HepG2 (cell line): Measurements from ENCODE around the gene NOXA1. TPM values are rescaled to one million over a fixed set of nuclear protein-coding genes. Genes with fewer than 3 reads are reported as not detected.

Source experiments
- CTCF ChIP-seq: sonication (generic); formaldehyde crosslinking; IDR thresholded peaks from 2 replicates; pipeline ENCODE4 v1.5.0; 2020; ENCODE audit warnings: mild to moderate bottlenecking, missing genetic modification reagents, moderate library complexity
- FOXC1 ChIP-seq: sonication (generic); formaldehyde crosslinking; IDR thresholded peaks from 2 replicates; pipeline ENCODE4 v1.8.0; 2022; ENCODE audit warnings: mild to moderate bottlenecking, missing genetic modification reagents, borderline replicate concordance
- HNRNPLL ChIP-seq: fragments of 200-400 bp; formaldehyde crosslinking; IDR thresholded peaks from 2 replicates; pipeline ENCODE4 v1.6.1; 2017; ENCODE audit warnings: mild to moderate bottlenecking, low read depth, low read length; ENCODE audit not compliant: poor library complexity, severe bottlenecking
- HOXA5 ChIP-seq: sonication (generic); formaldehyde crosslinking; IDR thresholded peaks from 2 replicates; pipeline ENCODE4 v1.4.0; 2020; ENCODE audit warnings: missing genetic modification reagents
- MAFK ChIP-seq, 2 experiments: IDR thresholded peaks in 1 of 2; conservative IDR thresholded peaks in 1 of 2; 2 replicates each; pipeline ENCODE4 v1.6.1; 2011; ENCODE audit warnings: improper control_type of control experiment in 2 of 2, low read length in 2 of 2
- MAX ChIP-seq: IDR thresholded peaks from 2 replicates; pipeline ENCODE4 v1.6.1; 2012; ENCODE audit warnings: inconsistent platforms
- MYPOP ChIP-seq: sonication (generic); formaldehyde crosslinking; IDR thresholded peaks from 2 replicates; pipeline ENCODE4 v1.8.1; 2023; ENCODE audit warnings: mild to moderate bottlenecking, moderate library complexity, missing genetic modification reagents
- POGZ ChIP-seq: sonication (generic); formaldehyde crosslinking; IDR thresholded peaks from 2 replicates; pipeline ENCODE4 v1.4.0; 2020; ENCODE audit warnings: mild to moderate bottlenecking, missing genetic modification reagents
- SMYD3 ChIP-seq: sonication (generic); formaldehyde crosslinking; IDR thresholded peaks from 2 replicates; pipeline ENCODE4 v1.8.1; 2023; ENCODE audit warnings: mild to moderate bottlenecking, missing genetic modification reagents
- SP1 ChIP-seq, 2 experiments: fragments of 450-650 bp in 1 of 2; sonication (generic) in 1 of 2; formaldehyde crosslinking in 1 of 2; IDR thresholded peaks; 2 replicates each; pipeline versions ENCODE4 v1.4.0 to v1.6.1; 2016 to 2020; ENCODE audit warnings: missing genetic modification reagents in 1 of 2
- SRSF1 ChIP-seq: fragments of 200-400 bp; formaldehyde crosslinking; optimal IDR thresholded peaks from 2 replicates; pipeline ENCODE3; 2017; ENCODE audit warnings: mild to moderate bottlenecking, low read depth, low read length, moderate library complexity
- TCF12 ChIP-seq, 2 experiments: fragments of 450-650 bp in 1 of 2; sonication (generic) in 1 of 2; formaldehyde crosslinking in 1 of 2; IDR thresholded peaks; 2 replicates each; pipeline versions ENCODE4 v1.6.1 to v1.8.0; 2017 to 2022; ENCODE audit warnings: antibody characterized with exemption in 1 of 2, mild to moderate bottlenecking in 1 of 2, missing genetic modification reagents in 1 of 2, moderate library complexity in 1 of 2
- UBTF ChIP-seq: sonication (generic); formaldehyde crosslinking; IDR thresholded peaks from 2 replicates; pipeline ENCODE4 v1.4.0; 2020; ENCODE audit warnings: mild to moderate bottlenecking, missing genetic modification reagents
- ZBTB7A ChIP-seq: sonication (generic); formaldehyde crosslinking; IDR thresholded peaks from 2 replicates; pipeline ENCODE4 v1.8.0; 2022; ENCODE audit warnings: mild to moderate bottlenecking, missing genetic modification reagents
- ZNF333 ChIP-seq: sonication (generic); formaldehyde crosslinking; IDR thresholded peaks from 2 replicates; pipeline ENCODE4 v1.4.0; 2020; ENCODE audit warnings: mild to moderate bottlenecking, missing genetic modification reagents, borderline replicate concordance
- ZNF567 ChIP-seq: sonication (generic); formaldehyde crosslinking; IDR thresholded peaks from 2 replicates; pipeline ENCODE4 v1.8.1; 2023; ENCODE audit warnings: mild to moderate bottlenecking, missing genetic modification reagents, borderline replicate concordance
- ZNF598 ChIP-seq: sonication (generic); formaldehyde crosslinking; IDR thresholded peaks from 2 replicates; pipeline ENCODE4 v1.5.1; 2020; ENCODE audit warnings: mild to moderate bottlenecking, missing genetic modification reagents, borderline replicate concordance
- ZNF607 ChIP-seq: sonication (generic); formaldehyde crosslinking; IDR thresholded peaks from 2 replicates; pipeline ENCODE4 v1.5.1; 2020; ENCODE audit warnings: missing genetic modification reagents, mild to moderate bottlenecking, borderline replicate concordance
- ZNF761 ChIP-seq: sonication (generic); formaldehyde crosslinking; conservative IDR thresholded peaks from 2 replicates; pipeline ENCODE4 v1.4.0; 2020; ENCODE audit warnings: mild to moderate bottlenecking, missing genetic modification reagents
- polyA plus RNA-seq, 8 experiments: library from polyadenylated mRNA; depleted of rRNA in 3 of 8; stranded (reverse) in 7 of 8; unstranded in 1 of 8; fragments of >200 nt; fragmentation: Illumina TruSeq in 4 of 8; extraction: Trizol in 4 of 8; gene quantifications; 2 replicates each; pipeline versions ENCODE4 v1.2.1 to v1.2.3, GENCODE V29; 2011 to 2016; ENCODE audit warnings: low read depth in 4 of 8, missing spikeins in 1 of 8, mixed read lengths in 1 of 8; ENCODE audit not compliant: insufficient read depth in 1 of 8
- total RNA-seq, 5 experiments: library from RNA; depleted of rRNA; stranded (reverse); fragments of >200 nt; fragmentation: Illumina TruSeq; extraction: Trizol; gene quantifications; 2 replicates each; pipeline ENCODE4 v1.2.3, GENCODE V29; 2016; ENCODE audit warnings: low read depth in 1 of 5

Gene NOXA1
- total and polyA plus RNA-seq, 2 of the 13 experiments (the other 11 are each of a cell fraction or from before 2014, with no cell fraction given): 0.78 to 1.2 TPM

- TF ChIP-seq MAX (peak; percentile 40; the same call in 1 of the 2 replicates), HOXA5 (peak; percentile 57; the same call in 1 of the 2 replicates), TCF12 (IDR thresholded peaks at IDR 0.05) (no peak), TCF12 (CRISPR knock-in tag; IDR thresholded peaks at IDR 0.05) (0 out of 2 replicates have a peak, but pooled peaks have one; percentile 66), ZNF333 (CRISPR knock-in tag) (peak; percentile 33; the same call in 1 of the 2 replicates), UBTF (CRISPR knock-in tag) (peak; percentile 72; the same call in 1 of the 2 replicates), SMYD3 (CRISPR knock-in tag) (no peak), FOXC1 (0 out of 2 replicates have a peak, but pooled peaks have one; percentile 36), HNRNPLL (peak; percentile 41), SP1 (IDR thresholded peaks at IDR 0.05) (no peak), SP1 (CRISPR knock-in tag; IDR thresholded peaks at IDR 0.05) (no peak), ZNF607 (no peak), SRSF1 (peak; percentile 42), ZBTB7A (CRISPR knock-in tag) (0 out of 2 replicates have a peak, but pooled peaks have one; percentile 13), ZNF567 (CRISPR knock-in tag) (0 out of 2 replicates have a peak, but pooled peaks have one; percentile 31), MYPOP (CRISPR knock-in tag) (peak; percentile 40; the same call in 1 of the 2 replicates), POGZ (CRISPR knock-in tag) (0 out of 2 replicates have a peak, but pooled peaks have one; percentile 49), CTCF (peak; percentile 85), ZNF598 (CRISPR knock-in tag) (peak; percentile 59; the same call in 1 of the 2 replicates), MAFK (conservative IDR thresholded peaks at IDR 0.05 in 1 of 2, IDR thresholded peaks at IDR 0.05 in 1 of 2; ENCODE audit: low read length in 2 of 2) (no peak), ZNF761 (CRISPR knock-in tag) (0 out of 2 replicates have a peak, but pooled peaks have one; percentile 32)
Observed at GRCh38 chr9:137406876-137407589, 16.2 kb upstream of the NOXA1 start (continued).
